HT1080 (cell line): ENCODE data around the gene PRKCA. TPM values are rescaled to one million over a fixed set of nuclear protein-coding genes. Genes with fewer than 3 reads are reported as not detected.
A peak's percentile ranks its signal among the peaks of the same experiment; 100 is the strongest.

ENCODE experiments used
- DNase-seq: peaks from one replicate; pipeline ENCODE4 v3.0.0-alpha.2; 2015; ENCODE audit warnings: low read depth
- total RNA-seq: library from RNA; depleted of rRNA; stranded (reverse); fragments of >200 nt; shearing (Covaris generic); gene quantifications from 2 replicates; pipeline ENCODE4 v1.2.3, GENCODE V29; 2014

The PRKCA gene
- total RNA-seq, 1 experiment from 2014 or later, result 24.1 TPM

DNA sequence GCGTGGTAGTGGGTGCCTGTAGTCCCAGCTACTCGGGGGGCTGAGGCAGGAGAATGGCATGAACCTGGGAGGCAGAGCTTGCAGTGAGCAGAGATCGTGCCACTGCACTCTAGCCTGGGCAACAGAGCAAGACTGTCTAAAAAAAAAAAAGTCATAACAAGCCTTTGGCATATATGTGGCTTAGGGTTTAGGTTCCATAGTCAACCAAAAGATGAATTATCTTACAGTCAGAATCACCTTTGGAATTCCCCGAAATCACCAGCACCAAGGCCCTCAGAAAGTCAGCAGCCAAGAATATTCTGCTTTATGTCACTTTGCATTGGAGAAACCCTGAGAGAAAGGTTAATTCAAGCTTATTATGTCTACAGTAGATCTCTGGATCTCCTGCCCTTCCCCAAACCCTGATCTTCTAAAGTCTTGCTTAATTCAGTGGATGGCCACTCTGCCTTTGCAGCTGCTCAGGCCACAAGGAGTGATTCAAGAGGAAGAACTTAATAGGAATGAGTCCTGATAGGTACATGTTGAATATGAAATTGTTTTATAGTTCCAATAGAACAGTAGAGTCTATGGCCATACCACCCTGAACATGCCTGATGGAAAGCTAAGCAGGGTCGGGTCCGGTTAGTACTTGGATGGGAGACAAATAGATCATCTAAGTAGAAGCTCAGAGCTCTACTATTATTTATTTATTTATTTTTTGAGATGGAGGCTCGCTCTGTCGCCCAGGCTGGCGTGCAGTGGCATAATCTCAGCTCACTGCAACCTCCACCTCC is 336.5 kb downstream of the PRKCA start:
- no peak for DNase-seq

DNA sequence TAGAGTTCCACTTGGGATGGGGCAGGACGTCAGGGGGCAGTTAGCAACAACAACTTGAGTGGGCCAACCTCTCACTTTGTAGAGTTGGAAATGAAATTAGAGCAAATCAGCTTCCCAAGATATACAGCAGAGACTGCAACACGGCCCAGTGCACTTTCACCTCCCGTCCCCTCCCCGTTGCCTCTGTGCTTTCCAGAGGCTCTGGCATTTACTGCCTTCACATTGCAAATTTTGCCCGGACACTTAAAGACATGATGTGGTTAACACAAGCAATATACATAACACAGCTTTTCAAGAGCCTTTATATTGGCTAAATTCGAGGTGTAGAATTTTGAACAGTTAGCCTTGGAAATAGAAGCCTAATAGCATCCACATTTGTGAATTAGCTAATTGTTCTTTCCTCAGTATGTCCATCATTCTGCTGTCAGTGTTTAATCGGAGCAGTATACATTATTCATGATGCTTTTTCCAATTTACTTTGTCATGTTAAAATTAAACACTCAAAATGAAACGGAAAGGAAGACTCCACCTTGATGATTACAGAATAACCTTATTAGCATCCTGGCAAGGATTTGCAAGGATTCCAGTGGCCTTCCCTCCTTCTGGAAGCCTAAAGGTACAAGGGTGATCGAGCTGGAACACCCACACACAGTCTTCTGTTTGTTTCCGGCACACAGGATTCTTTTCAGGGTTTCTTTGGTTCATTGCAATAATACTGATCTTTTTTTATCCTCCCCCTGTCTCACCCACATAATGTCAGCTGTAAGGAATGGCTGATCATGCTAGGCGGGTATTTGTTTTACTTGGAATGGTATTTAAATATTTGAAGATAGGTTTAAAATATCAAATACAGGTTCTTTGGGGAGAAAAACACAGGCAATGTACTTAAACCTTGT is 341.6 kb downstream of the PRKCA start:
- no peak for DNase-seq

DNA sequence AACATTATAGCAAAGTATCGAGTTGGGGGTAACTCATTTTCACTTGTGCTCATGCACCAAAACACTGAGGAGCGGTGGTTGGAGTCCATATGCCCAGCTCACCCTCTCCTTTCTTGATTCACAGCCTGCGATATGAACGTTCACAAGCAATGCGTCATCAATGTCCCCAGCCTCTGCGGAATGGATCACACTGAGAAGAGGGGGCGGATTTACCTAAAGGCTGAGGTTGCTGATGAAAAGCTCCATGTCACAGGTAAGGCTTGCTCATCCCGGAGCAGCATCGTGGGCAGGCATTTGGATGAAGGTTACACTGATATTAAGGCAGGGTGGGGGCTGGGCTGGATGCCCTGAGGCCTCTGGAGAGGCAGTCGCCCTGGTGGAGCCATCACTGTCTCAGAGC is 342.8 kb downstream of the PRKCA start:
- DNase-seq, result no peak

DNA sequence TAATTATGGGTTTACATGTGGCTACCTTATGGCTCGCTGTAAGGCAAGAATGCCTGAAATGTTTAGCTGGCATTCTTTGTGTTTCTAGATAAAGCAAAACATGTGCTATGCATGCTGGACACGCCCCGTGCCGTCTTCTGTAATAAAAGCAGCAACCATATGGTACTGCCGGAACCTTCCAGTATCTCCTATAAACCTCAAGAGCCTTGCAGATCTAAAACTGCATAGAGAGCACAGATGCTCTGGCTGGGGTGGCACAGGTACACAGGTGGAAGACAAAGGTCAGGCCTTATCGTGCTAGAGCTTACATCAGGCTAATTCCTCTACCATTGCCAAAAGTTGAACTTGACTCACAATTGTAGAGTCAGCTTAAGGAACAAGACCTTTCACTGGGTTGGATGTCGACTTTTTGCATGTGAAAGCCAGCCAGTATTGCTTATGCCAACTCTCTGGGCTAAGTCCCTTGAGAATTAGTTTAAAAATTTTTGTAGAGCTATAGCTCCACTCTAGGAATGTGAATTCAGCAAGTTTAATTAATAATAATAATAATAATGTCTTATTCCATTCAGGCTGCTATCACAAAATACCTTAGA is 345.1 kb downstream of the PRKCA start:
- DNase-seq, result no peak

DNA sequence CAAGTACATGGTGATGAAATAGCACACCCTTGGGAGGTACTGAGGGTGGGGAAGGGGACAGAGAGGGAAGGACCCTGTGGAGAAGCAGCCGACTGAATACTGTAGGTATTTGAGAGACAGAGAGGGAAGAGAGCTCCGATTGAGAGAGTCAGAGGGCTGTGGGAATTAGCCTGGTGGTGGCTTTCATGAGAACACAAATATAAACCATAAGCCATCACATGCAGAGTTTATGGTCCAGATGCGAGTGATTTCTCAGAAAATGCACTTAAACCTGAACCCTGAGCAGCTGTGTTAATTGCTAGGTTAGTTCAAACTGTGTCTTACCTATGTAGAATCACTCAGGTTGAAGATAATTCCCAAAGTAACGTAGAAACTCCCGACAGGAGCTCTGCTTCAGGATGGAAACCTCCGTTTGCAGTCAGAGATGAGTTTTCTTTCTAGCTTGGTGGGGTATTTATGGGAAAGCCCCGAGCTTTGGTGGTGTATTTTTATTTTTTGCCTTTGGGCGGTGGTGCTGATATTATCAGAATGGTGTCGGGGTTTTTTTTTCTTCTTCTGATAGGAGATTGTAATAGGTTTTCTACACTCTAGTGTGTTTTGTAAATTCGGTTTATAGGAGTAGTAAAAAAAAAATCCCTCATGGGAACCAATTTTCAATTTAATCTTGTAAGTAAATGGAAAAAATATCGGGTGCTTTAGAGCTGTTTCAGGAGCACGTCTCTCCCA is 347.6 kb downstream of the PRKCA start:
- no peak for DNase-seq

DNA sequence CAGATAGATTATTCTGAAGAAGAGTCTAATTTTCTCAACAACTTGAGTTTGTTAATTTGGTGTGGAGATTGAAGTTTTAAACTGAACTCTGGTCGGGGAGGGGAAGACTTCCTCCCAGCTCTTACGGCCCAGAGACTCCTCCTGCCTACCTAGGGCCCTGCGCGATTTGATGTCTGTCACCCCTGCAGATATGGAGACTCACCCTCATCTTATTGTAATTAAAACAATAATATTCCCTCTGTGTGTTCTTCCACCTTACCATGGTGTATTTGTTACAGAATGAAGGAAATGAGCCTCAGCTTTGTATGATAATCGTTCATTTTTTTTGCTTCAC is 348.1 kb downstream of the PRKCA start:
- no peak for DNase-seq

DNA sequence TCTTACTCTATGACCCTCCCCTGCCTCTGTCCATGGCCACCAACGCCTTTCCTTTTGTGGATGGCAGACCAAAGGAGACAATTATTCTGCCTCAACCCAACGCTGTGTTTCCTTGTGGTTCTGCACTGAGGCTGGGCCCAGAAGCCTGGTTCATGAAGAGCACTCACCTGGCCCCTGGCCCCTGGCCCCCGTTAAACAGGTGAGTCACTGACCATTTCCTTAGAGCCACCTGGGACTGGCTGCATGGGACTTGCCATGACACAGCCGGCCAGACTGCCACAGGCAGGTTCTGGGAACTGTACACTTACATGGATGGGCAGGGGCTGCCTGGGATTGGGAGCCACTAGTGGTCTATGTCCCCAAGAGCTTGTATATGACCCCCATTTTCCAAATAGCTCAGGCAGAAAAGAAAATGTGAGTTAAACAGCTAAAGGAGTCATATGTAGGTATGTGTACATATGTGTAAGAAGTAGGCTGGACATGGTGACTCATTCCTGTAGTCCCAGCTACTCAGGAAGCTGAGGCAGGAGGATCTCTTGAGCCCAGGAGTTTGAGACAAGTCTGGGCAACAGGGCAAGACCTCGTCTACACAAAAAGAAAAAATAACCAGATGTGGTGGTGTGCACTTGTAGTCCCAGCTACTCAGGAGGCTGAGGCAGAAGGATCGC is 350.6 kb downstream of the PRKCA start:
- peak; percentile 70 for DNase-seq

DNA sequence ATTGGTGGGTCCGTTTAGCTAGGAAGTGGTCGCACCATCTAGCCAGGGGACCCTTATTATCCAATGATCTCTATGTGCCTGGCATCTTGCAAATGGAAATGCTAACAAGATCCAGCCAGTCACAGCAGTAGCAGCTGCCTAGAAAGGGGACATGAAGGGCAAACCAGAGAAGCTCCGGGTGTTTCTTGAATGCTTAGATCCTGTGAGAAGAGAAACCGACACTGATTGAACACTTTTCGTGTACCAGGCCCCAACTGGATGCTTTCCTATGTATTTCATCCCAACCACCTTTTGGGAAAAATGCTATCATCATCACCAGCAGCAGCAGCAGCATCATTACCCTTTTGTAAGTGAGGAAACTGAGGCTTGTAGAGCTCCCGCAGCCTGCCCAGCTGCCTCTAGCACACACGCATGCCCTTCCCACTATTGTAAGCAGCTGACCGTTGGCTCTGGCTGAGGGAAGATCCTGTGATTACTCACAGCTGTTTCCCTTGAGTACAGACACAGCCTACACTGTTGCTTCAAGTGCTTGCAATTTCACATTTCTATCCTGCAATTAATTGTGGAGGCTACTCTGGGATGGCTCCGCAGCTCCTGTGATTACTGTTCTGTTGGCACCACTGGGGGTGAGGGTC is 351.8 kb downstream of the PRKCA start:
- no peak for DNase-seq

DNA sequence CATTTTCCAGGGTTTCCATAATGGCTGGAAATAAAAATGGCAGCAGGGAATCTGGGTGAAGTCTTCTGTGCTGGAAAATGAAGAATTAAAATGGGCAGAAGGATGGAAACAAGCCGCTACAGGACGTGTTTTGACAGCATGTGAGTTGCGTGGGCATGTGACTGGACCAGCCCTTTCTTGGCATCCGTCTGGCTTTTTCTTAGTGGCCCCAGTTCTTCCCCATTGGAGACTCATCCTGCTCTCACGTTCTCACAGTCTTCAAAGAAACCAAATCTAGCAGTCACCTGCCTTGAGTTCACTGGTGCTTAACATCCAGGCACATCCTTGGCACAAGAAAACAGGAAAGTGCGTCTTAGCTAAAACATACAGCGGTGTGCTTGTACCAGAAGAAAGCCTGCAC is 352.4 kb downstream of the PRKCA start:
- no peak for DNase-seq

DNA sequence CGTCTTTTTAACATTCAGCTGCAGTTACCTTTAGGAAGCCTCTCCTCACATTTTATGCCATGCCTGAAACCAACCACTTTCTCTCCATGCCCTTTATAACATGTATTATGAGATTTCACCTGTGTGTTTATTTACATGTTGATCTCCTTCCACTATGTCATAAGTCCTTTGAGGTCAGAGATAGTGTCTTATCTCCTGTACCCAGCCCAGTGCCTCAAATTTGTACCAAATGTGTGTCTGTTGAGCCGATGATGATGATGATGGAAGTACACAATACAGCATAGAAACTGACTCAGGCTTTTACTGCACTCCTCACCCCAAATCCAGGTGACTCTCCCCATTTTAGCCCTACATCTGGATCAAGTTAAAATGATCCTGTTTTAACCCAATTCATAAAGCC is 353.0 kb downstream of the PRKCA start:
- no peak for DNase-seq

DNA sequence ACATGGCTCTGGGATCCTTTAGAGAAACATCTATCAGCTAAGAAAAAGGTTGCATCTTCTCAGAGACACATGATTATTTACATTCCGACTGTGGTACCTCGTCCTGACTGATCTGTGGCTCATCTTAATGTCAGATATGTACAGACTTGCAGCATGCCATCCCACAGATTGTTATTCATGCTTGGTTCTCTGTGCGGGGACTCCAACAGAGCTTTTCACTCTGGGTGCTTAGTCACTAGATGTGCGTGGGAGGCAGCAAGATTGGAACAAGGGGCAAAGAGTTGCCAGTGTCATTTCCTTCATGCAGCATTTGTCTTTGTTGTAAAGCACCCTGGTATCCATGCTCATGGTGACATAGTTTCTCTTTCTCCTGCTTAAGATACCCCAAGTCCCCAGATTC is 353.4 kb downstream of the PRKCA start:
- DNase-seq, result no peak

DNA sequence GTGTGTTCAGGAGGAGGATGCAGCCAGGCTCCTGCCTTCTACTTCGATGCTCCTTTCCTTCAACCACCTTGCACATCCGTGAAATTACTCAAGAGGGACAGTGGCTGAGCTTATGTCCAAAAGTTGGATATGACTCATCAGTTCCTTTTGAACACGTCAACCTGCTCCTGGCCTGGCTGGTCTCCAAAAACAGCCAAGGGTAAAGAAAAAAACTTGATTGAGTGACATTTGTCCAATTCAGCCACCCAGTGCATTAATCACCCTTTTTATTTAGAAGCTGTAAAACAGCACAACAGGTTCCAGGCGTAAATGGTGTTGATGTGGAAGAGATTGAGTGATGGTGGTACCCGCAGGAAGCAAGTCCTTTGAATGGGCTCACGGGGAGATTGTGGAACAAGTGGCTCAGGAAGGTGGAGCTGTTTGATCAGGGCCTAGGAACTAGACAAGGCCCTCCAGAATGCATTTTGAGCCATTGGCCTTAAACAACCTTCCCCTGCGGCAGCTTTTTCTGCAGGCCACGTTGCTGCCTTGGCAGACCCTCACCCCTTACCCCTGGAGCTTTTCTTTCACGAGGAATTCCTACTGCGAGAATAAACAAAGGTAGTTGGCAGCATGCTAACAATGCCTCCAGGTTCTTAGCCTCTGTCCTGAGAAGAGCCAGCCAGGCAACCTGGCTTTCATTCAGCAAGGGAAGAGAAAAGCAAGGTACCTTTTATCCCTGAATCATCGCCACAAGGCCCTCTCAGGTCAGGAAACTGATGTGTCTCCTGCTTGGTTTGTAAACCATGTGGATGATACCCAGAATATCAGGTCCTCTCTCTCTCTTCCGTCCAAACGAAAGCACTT is 359.2 kb downstream of the PRKCA start:
- DNase-seq, result peak; percentile 88

DNA sequence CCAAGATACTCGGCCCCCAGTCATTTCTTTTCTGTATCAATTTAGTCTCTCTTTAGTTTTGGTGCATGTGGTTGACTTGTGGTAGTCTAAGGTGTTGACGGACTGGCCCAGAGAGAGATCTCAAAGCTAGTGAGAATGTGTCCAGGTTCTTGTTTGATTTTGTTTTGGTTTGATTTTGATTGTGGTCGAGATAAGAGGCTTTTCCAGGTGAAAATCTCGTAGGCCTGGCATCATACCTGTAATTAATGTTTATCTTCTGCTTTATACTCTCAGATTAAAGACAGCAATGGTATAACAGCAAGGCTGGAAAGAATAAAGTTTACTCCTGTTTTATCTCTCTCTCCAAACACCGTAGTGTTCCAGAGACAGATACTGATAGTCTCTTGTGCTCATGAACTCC is 360.1 kb downstream of the PRKCA start:
- DNase-seq, result no peak

DNA sequence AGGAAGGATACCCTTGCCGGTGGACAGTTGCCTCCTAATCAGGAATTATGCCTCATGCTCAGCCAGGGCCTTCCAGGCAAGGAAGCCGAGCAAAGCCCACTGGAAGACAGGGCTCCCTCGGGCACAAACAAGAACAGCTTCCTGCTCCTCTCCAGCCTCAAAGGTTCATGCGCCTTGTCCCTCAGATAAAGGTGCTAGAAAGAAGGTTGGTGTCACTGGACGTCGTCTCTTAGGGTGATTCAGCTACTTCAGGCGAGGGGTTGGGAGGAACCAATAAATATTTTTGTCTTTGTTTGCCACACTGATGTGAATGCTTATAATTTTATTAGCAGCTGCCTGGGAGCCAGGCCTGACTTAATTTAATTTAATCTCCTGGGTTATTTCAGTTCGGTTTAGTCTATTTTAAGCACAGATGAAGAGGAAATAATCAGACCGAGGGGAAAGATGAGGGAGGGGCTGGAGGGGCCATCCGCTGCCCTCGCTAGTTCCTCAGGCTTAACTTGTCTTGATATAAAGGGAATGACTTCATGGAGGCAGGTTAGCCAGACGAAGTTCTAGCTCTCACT is 360.7 kb downstream of the PRKCA start:
- no peak for DNase-seq

DNA sequence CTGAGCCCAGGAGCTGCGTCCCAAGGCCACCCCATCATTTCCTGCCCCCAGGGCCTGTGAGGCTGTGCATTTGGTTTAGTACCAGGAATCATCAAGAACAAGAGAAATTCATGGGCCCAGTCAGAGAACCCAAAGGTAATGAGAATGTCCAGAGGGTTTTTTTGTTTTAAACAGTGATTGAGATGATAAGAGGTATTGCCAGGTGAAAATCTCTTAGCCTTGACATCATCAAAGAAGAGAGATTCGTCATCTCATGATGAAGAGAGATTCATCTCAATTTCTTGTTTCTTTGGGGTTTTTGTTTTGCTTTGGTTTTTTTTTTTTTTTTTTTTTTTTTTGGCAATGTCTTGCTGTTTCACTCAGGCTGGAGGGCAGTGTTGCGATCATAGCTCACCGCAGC is 361.9 kb downstream of the PRKCA start:
- no peak for DNase-seq

DNA sequence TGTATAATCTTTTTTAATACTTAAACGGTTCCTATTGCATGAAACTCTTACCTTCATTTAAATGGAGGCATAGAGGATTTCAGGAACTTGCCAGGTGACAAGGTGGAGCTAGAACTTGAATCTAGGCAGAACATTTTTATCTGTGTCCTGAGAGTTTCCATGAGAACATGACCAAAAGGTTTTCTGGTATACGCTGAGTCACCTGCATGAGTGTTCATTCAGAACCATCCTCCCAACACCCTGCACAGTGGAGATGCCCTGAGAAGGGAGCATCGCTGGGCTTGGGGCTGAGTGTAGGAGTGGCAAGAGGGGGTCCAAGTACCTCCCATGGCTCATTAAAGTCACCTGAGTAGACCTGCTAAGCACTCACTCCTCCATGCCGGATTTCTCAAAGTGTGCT is 362.8 kb downstream of the PRKCA start:
- peak; percentile 26 for DNase-seq

DNA sequence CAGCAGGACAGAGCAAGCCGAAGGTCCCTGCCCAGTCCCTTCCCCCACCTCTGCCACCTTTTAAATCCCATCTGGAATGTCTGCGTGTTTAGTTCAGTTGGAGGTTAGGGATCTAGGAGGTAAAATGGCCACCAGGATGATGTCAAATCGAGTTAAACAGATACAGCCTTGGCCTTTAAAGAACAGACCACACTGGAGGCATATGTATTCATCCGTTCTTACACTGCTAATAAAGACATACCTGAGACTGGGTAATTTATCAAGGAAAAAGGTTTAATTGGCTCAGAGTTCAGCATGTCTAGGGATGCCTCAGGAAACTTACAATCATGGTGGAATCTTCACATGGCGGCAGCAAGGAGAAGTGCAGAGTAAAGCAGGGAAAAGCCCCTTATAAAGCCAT is 364.7 kb downstream of the PRKCA start:
- no peak for DNase-seq

DNA sequence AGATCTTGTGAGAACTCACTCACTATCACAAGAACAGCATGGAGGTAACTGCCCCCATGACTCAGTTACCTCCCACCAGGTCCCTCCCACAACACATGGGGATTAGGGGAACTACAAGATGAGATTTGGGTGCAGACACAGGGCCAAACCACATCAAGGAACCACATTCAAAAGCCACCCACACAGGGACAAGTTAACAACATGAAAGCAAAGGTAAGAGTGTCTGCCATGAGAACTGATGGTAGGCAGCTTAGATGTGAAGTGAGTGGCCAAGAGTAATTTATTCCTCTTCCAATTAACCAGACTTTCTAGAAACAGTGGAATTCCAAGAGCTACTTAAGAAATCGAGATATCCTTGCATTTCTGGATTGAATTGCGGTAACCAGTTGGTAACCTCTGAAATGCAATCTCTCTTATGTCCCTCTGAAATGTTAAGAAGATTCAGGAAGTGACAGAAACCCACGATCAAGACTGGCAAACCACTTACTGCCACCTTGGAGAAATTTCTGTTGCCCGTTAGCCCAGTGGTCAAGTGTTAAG is 365.1 kb downstream of the PRKCA start:
- no peak for DNase-seq

DNA sequence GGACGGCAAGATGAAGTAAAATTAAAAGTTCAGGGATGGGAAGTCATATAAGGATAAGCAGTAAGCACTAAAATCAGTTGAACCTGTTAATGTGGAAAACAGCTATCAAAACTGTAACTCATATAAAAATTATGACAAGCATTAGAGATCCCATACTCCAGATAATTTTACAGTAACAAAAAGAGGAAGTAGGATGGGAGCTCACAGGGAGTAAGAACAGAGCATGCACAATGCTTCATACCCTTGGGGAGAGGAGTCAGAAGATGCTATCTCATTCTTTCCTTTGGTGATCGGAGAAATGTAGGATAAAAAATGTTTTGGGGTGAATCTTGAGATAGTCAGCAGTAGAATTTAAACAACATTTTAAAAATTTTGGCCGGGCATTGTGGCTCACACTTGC is 367.8 kb downstream of the PRKCA start:
- no peak for DNase-seq
